Stimulated activated memory B cell treated with anti-CD40 and anti-IgM and Interleukin-4, amounts not matched to agents 10 μg/mL and 1 μg/mL and 100 μg/mL, for 72 hours (primary cell): ENCODE measurements around the gene AASS.
A peak's percentile ranks its signal among the peaks of the same experiment; 100 is the strongest.
"Not testable (repeated sequence)": the region's sequence is repeated elsewhere in the genome, so short reads cannot be mapped to it uniquely, and the experiment has no call there.

Experiments used
- ATAC-seq: fragments of 150-1000 bp; cut with Tn5 transposase; 2 replicates; pipeline ENCODE4 v1.10.0; 2021
- H3K27ac Mint-ChIP-seq: one replicate; pipeline ENCODE4 v1.8.0; 2022; ENCODE audit warnings: mild to moderate bottlenecking, mixed read lengths
- H3K27me3 Mint-ChIP-seq: one replicate; pipeline ENCODE4 v1.8.0; 2022; ENCODE audit warnings: mixed read lengths
- H3K36me3 Mint-ChIP-seq: one replicate; pipeline ENCODE4 v1.8.0; 2022; ENCODE audit warnings: mixed read lengths
- H3K4me1 Mint-ChIP-seq: one replicate; pipeline ENCODE4 v1.8.0; 2022; ENCODE audit warnings: mixed read lengths
- H3K4me3 Mint-ChIP-seq: one replicate; pipeline ENCODE4 v1.8.0; 2022; ENCODE audit warnings: mild to moderate bottlenecking, moderate library complexity, mixed read lengths
- H3K9me3 Mint-ChIP-seq: one replicate; pipeline ENCODE4 v1.8.0; 2022; ENCODE audit warnings: mixed read lengths

Gene AASS

DNA sequence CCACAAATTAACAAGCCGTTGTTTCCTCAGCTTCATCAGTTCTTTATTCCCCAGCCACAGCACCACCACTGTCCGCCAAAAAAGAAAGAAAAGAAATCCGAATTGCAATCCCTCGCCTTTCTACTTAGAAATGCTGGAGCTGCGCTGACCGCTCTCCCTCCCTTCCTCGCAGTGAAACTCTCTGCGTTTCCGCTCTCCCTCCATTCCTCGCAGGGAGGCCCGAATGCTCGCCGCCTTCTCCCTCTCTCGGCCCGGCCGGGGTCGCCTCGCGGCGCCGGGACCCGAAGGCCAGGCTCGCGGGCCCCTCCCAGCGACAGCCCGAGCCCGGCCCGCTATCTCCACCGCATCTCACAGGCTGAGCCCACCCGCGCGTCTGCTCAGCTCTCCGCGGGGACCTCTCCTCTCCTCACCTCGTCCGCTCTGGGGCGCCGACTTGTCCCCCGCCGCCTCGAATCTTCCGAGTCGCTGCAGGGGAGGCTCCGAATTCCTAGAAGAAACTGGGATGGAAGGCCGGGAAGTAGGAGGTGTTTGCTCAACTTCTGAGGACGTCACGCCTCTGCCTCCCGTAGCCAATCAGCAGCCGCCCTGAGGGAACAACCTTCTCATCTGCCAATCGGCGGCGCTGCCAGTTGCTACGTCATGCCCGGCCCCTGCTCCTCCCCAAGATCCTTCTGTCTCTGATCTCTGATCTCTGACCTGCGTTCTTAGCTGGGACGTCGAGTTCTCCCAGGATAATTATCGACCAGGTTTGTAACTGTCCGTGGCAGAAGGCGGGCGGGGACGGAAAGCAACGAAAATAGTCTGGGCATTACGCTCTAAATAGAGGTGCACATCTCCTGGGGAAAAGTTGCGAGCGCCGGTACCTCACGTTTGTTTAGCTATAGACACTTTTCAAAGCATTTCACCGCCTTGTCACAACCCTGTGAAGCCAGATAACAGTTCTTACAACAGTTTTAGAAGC, at the start of gene AASS:
Gene AASS (minus strand): TSS at position 499 of the 961 bp plus-strand sequence. CDS start 10,523 bp downstream, outside the sequence.
- Mint-ChIP-seq H3K9me3 (no peaks in the 10 kb centered on the region), H3K4me3 (peak within 1 kb of the TSS; percentile 98), H3K4me1 (peaks cover 26% of the 10 kb centered on the region), H3K27me3 (peaks cover 16% of the 10 kb centered on the region), H3K36me3 (no peaks in the 10 kb centered on the region), H3K27ac (peak within 1 kb of the TSS; percentile 84)
- peak; percentile 98 for ATAC-seq

DNA sequence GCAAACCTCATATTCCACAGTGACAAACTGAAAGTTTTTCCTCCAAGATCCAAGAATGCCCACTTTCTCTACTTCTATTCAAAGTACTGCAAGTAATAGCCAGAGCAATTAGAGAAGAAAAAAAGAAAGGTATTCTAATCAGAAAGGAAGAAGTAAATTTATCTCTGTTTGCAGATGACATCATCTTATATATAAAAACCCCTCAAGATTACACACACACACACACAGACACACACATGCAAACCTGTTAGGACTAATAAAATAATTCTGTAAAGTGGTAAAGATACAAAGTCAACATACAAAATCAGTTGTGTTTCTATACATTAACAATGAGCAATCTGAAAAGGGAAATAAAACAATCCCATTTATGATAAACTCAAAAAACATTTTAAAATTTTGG, 44.7 kb upstream of the AASS start:
- H3K27ac Mint-ChIP-seq = no peak overlapping the region

DNA sequence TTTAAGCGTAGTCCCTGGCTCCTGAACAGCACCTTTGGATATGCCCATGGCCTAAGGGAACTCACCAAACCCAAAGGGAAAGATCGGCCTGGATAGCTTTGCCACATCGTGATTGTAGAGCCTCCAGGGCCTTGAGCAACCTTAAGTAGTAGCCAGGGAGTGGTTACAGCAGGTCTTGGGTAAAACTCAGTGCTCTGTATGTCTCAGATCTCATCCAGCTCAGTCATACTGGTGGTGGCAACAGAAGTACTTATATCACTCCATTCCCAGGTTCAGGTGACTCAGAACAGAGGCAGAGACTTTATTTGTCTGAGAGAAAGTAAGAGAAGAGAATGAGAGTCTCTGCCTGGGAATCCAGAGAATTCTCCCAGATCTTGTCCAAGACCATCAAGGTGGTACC, 39.1 kb upstream of the AASS start:
- Mint-ChIP-seq H3K4me1 (no peaks in the 10 kb centered on the region), H3K36me3 (no peaks in the 10 kb centered on the region), H3K27ac (no peak overlapping the region), H3K27me3 (peaks cover 23% of the 10 kb centered on the region), H3K4me3 (no peak overlapping the region), H3K9me3 (peaks cover 3% of the 10 kb centered on the region)
- no peak for ATAC-seq

More for the DNA sequence above, 44.7 kb upstream of the AASS start:
- Mint-ChIP-seq H3K4me1 (no peaks in the 10 kb centered on the region), H3K27me3 (no peaks in the 10 kb centered on the region), H3K4me3 (no peak overlapping the region), H3K9me3 (peaks cover 14% of the 10 kb centered on the region), H3K36me3 (no peaks in the 10 kb centered on the region)
- ATAC-seq = no peak

DNA sequence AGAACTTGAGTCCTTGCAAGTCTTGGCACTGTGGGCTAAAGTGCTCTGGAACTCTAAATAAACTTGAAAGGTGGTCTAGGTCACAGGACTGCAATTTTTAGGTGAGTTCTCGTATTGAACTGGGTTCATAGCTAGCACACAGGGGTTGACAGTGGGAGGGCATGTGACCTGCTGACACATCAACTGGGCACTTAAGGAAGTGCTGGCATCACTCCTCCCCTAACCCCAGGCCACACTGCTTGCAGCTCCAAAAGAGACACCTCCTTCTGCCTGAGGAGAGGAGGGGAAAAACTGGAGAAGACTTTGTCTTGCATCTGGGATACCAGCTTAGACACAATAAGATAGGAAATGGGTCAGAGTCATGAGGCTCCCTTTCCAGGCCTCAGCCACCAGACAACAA, 38.0 kb upstream of the AASS start:
- ATAC-seq = no peak
- Mint-ChIP-seq H3K4me1 (no peaks in the 10 kb centered on the region), H3K27me3 (peaks cover 23% of the 10 kb centered on the region), H3K4me3 (no peak overlapping the region), H3K27ac (no peak overlapping the region), H3K9me3 (peaks cover 4% of the 10 kb centered on the region), H3K36me3 (no peaks in the 10 kb centered on the region)

DNA sequence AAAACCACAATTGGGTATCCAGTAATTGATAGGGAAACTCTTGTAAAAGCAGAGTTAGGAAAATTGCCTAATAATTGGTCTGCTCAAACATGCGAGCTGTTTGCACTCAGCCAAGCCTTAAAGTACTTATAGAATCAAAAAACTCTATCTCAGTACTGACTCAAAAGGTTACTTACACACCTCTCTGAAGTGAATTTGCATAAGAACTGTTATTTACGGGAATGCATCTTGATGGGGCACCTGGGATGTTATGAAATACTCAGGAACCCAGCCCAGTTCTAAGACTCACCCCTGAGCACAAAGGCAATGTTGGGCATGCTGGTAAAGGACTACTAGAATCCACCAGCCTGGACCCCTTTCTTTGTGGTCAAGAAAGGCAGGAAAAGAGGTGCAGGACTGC, 28.1 kb upstream of the AASS start:
- not testable (repeated sequence) for H3K27ac Mint-ChIP-seq, H3K27me3 Mint-ChIP-seq, H3K9me3 Mint-ChIP-seq, H3K36me3 Mint-ChIP-seq, ATAC-seq, H3K4me3 Mint-ChIP-seq, H3K4me1 Mint-ChIP-seq

DNA sequence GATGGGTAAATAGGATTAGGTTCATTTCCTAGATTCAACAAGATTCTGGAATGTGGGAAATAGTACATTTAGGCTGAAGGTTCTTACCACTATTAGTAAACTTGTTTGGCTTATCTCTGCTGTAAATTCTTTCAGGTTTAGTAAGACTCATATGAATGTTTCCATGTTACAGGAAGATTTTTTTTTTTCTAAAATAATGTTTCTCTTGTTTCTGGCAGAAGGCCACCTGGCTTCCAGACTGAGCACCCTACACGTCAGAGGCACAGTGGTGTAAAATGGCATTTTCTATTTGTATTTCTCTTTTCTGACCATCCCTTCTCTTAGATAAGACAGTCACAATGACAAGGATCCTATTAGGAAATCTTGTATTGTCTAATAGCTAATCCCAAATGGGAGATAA, 22.7 kb upstream of the AASS start:
- Mint-ChIP-seq H3K36me3 (no peaks in the 10 kb centered on the region), H3K9me3 (no peaks in the 10 kb centered on the region), H3K4me3 (no peak overlapping the region), H3K27ac (no peak overlapping the region), H3K27me3 (no peaks in the 10 kb centered on the region), H3K4me1 (no peaks in the 10 kb centered on the region)
- no peak for ATAC-seq

DNA sequence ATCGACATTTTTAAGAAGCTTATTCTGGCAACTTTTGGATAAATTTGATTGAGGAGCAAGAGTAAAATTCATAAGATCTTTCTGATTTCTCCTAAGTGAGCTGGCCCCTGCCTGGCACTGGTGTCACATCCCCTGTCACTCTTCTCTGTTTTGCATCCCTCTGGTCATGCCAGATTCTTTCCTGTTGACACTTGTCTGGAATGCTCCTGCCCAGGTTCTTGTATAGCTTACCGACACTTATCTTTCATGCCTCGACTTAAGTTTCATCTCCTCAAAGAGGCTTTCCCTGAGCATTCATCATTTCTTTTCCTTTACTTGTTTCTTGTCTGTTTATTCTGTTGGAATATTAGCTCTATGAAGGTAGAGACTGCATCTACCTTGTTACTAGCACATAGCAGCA, 22.2 kb upstream of the AASS start:
- no peak for ATAC-seq
- Mint-ChIP-seq H3K4me3 (no peak overlapping the region), H3K36me3 (no peaks in the 10 kb centered on the region), H3K27ac (no peak overlapping the region), H3K9me3 (no peaks in the 10 kb centered on the region), H3K27me3 (no peaks in the 10 kb centered on the region), H3K4me1 (no peaks in the 10 kb centered on the region)

DNA sequence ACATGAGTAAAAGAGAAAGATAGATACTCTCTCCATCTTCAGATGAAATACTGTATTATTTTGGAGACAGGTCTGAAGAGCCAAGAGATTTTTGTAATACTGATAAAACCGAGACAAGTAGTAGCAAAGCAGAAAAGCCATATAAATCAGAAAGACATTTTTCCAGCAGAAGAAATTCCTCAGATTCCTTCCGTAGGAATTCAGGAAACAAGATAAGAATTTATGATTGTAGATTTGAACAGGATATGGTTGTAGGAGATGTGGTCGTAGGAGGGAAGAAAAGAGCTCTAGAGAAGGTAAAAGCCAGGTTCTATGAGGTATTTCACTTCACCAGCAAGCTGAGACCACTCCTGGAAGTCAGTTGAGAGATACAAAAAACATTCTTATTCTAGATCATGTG, 17.6 kb upstream of the AASS start:
- H3K4me1 Mint-ChIP-seq = no peaks in the 10 kb centered on the region
- no peaks in the 10 kb centered on the region for H3K9me3 Mint-ChIP-seq
- H3K36me3 Mint-ChIP-seq = no peaks in the 10 kb centered on the region
- no peak for ATAC-seq
- no peaks in the 10 kb centered on the region for H3K27me3 Mint-ChIP-seq
- H3K27ac Mint-ChIP-seq = no peak overlapping the region
- H3K4me3 Mint-ChIP-seq = no peak overlapping the region

DNA sequence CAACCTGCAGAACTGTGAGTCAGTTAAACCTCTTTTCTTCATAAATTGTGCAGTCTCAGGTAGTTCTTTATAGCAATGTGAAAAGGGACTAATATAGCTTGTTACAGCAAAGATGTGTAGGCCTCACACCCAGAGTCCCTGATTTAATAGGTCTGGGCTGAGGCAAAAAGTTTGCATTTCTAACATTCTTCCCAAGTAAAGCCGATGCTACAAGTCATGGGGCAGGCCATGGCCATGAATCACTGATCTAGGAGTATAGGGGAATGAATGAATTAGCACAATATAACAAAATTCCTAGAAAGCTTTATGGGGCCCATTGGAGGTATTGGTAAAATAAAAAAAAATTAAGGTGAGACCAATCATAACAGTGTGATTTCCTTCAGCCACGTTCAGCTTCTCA, 11.5 kb upstream of the AASS start:
- Mint-ChIP-seq H3K9me3 (no peaks in the 10 kb centered on the region), H3K4me3 (no peak overlapping the region), H3K27me3 (peaks cover 12% of the 10 kb centered on the region), H3K27ac (no peak overlapping the region), H3K4me1 (no peaks in the 10 kb centered on the region), H3K36me3 (no peaks in the 10 kb centered on the region)
- no peak for ATAC-seq

DNA sequence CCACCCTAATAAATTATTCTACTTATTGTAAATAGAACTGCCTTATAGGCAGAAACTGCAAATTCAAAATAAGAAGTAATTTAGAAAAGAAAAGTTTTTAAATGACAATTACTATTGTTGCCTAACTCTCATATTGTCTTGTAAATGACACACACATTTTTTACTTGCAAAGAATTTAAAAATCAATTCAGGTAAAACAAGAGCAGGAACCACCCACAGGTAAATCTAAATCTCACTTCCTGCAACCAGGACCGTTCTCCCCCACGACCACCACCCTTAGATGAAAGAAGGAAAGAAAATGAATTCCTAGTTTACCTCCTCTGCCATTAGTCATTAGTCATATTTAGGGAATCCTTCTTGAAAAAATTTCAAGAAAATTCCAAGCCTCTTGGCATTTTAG, 4.8 kb upstream of the AASS start:
- no peaks in the 10 kb centered on the region for H3K36me3 Mint-ChIP-seq
- no peak overlapping the region for H3K4me3 Mint-ChIP-seq
- H3K9me3 Mint-ChIP-seq = no peaks in the 10 kb centered on the region
- peaks cover 16% of the 10 kb centered on the region for H3K27me3 Mint-ChIP-seq
- peaks cover 10% of the 10 kb centered on the region for H3K4me1 Mint-ChIP-seq
- H3K27ac Mint-ChIP-seq = no peak overlapping the region
- no peak for ATAC-seq

DNA sequence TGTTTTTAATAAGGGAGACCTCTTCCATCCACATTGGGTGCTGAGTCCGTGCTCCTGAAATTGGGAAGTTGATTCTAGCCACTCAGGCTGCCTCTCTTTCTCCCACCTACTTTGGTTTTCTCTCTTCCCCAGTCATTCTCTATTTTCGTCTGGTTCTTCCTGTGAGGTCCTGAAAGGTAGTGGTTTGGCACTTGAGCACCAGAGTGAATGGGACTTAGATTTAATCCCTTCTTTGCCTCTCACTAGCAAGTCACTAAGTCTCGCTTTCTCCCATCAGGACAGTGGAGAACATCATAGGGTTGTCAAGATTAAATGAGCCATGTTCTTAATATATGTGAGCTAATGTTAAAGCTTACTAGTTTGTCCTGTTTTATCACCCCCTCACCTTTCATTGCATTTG, 4.0 kb upstream of the AASS start:
- H3K9me3 Mint-ChIP-seq = no peaks in the 10 kb centered on the region
- no peak overlapping the region for H3K27ac Mint-ChIP-seq
- no peak overlapping the region for H3K4me3 Mint-ChIP-seq
- H3K4me1 Mint-ChIP-seq = peaks cover 18% of the 10 kb centered on the region
- no peaks in the 10 kb centered on the region for H3K36me3 Mint-ChIP-seq
- H3K27me3 Mint-ChIP-seq = peaks cover 16% of the 10 kb centered on the region
- ATAC-seq = no peak

DNA sequence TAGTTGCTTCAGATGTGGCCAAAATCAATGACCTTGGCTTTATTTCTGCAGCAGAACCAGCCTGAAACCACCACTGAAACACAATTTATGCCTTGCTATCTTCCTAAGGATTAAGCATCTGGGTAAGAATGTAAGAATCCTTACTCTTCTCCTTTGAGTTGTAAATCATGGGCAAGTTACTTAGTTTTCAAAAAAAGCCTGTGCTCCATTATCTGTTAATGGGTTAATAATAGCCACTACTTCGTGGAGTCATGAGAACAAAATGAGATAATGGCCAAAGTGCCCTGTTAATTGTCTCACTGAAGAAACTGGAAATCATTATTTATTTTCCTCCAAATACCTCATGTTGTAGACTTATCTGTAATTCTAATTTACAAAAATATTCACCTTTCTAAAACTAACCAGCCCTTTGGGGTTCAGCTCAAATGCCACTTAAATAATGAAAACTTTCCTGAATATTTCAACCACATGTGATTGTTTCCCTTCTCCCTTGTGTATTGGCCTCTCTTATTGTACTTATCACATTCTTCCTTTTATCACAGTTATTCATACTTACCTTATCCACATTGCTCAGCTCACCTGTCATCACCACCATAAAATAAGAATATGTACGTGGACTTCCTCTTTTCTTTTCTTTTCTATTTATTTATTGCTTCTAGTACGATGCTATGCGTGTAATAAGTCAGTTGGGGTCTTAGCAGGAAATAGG, 2.0 kb upstream of the AASS start:
- Mint-ChIP-seq H3K36me3 (no peaks in the 10 kb centered on the region), H3K27ac (no peak overlapping the region), H3K4me1 (peaks cover 26% of the 10 kb centered on the region), H3K4me3 (no peak overlapping the region), H3K9me3 (no peaks in the 10 kb centered on the region), H3K27me3 (peaks cover 16% of the 10 kb centered on the region)
- ATAC-seq = no peak

DNA sequence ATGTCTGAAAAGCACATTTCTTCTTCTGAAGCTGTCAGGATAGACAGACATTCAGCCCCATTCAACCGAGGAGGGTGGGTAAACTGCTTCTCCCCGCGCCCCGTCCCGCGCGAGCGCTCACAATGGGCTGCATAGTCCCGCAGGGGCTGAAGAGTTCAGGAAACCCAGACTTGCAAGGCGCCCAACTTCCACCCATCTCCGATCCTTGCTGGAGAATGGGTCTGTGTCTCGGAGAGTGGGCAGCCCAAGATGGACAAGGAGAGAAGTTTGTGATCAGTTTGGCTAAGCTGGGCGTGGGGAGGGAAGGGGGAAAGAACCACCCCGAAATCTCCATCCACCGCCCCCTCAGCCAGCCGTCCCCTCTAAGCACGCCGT, 686 bp downstream of the AASS start:
- ATAC-seq = peak; percentile 2
- Mint-ChIP-seq H3K36me3 (no peaks in the 10 kb centered on the region), H3K4me1 (peaks cover 26% of the 10 kb centered on the region), H3K4me3 (peak overlapping the region; percentile 98), H3K9me3 (no peaks in the 10 kb centered on the region), H3K27ac (peak overlapping the region; percentile 84), H3K27me3 (peaks cover 16% of the 10 kb centered on the region)

DNA sequence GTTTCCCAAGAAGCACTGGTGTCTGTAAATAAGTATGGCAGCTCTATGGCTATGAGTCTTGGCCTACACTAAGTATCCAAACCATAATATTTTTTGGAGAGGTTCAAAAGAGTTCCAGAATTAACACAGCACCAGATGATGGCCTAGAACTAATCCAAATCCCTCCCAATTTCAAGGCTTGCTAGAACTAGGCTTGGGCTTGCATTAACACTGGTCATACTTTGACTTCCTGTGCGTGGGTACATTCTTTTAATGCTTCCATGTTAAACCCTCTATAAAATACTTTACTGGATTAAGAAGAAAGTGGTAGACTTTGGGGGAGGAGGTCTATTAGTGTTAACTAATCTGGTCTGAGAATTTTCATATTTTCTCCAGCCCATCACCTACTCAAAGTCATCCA, 3.1 kb downstream of the AASS start:
- Mint-ChIP-seq H3K27ac (no peak overlapping the region), H3K4me1 (peaks cover 46% of the 10 kb centered on the region), H3K4me3 (no peak overlapping the region), H3K9me3 (no peaks in the 10 kb centered on the region), H3K27me3 (peaks cover 7% of the 10 kb centered on the region), H3K36me3 (no peaks in the 10 kb centered on the region)
- no peak for ATAC-seq

DNA sequence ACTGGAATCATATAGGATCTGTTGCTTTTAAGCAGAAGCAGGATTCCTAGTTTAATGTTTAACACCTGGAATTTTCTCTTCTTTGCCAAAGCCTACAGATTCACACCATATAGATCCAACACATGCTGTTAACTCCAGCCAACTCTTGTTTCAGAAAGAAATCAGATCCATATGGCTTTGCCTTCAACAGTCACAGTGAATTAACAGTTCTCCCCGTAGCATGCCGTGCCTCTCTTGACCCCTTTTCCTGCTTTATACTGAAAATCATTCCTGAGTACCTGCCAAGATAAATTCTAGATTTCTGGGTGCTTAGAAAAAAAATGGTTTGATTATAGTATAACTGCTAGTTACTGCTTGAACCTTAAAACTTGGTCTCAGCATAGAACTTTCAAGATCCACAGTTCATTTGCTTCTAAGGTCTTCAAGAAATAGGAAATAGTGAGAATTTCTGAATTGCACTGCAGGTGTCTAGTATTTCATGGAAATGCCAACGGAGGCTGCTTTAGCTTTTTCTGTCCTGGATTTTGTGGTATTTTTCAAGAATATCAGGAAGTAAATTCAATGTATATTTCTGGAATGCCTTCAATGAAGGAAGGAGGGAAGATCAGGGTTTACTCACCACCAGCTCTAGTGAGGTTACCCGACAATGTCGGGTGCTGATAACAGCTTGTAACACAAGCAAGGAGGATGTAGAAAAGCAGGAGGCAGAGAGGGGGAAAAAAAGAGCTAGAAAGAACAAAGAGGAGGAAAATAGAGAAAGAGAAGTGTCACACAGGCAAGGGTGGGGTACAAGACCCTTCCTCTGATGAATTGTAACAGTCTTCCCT, 6.6 kb downstream of the AASS start:
- no peaks in the 10 kb centered on the region for H3K9me3 Mint-ChIP-seq
- H3K27ac Mint-ChIP-seq = peak overlapping the region; percentile 25
- peaks cover 26% of the 10 kb centered on the region for H3K4me1 Mint-ChIP-seq
- ATAC-seq = no peak
- H3K4me3 Mint-ChIP-seq = peak overlapping the region; percentile 63
- H3K27me3 Mint-ChIP-seq = no peaks in the 10 kb centered on the region
- H3K36me3 Mint-ChIP-seq = no peaks in the 10 kb centered on the region
